ENCODE measurements around the gene SYF2. TPM values are rescaled to one million over a fixed set of nuclear protein-coding genes. Genes with fewer than 3 reads are reported as not detected.

Gene SYF2
- total RNA-seq, 1 experiment from 2014 or later, result 30.2 TPM

GRCh38 chr1:25194572-25195020, 37.7 kb downstream of the SYF2 start:
- Histone ChIP-seq H3K36me3 (ENCODE audit: insufficient read depth, low read length, poor library complexity, severe bottlenecking) (no peaks in the 10 kb centered on the region), H3K4me1 (ENCODE audit: insufficient read depth, low read length, poor library complexity, severe bottlenecking) (peaks cover 11% of the 10 kb centered on the region), H3K27ac (ENCODE audit: low read depth, low read length, poor library complexity, severe bottlenecking) (no peak overlapping the region), H3K9me3 (ENCODE audit: low read depth, low read length, poor library complexity, severe bottlenecking) (no peaks in the 10 kb centered on the region), H3K27me3 (replicated peaks; ENCODE audit: insufficient read depth, low read depth, low read length, poor library complexity) (no peaks in the 10 kb centered on the region), H3K4me3 (ENCODE audit: low read depth, low read length, poor library complexity, severe bottlenecking) (no peak overlapping the region)
- no TSS peak for BruUV-seq (replicated peaks)
- CTCF ChIA-PET, result no interaction called here
- POLR2A ChIA-PET (ENCODE audit: low non-redundant PET), result interaction anchor here (0.6 kb wide), 1 partner anchor 232 kb away, joined by 3 read pairs; no protein-coding TSS in a partner anchor
- DNase-seq (ENCODE audit: low spot score), result no peak
- intact Hi-C loops (cut with micrococcal nuclease; ENCODE audit: unreplicated experiment), result no loop called here
- no peak for TF ChIP-seq CTCF (conservative IDR thresholded peaks at IDR 0.05; ENCODE audit: low read depth, low read length)
- no peak for TF ChIP-seq EZH2 (IDR thresholded peaks at IDR 0.05; ENCODE audit: borderline replicate concordance, low read depth, low read length, poor library complexity, severe bottlenecking)

- CTCF ChIA-PET, result no interaction called here
- POLR2A ChIA-PET (ENCODE audit: low non-redundant PET), result interaction anchor here (0.6 kb wide), 1 partner anchor 233 kb away, joined by 3 read pairs; no protein-coding TSS in a partner anchor
Observed at GRCh38 chr1:25194054-25194453, 38.2 kb downstream of the SYF2 start.

GRCh38 chr1:25193229-25193628, 39.1 kb downstream of the SYF2 start:
- CTCF ChIA-PET, result no interaction called here
- BruUV-seq (replicated peaks), result no TSS peak
- intact Hi-C loops (cut with micrococcal nuclease; ENCODE audit: unreplicated experiment), result no loop called here
- no peak overlapping the region for H3K4me3 ChIP-seq (ENCODE audit: low read depth, low read length, poor library complexity, severe bottlenecking)
- H3K9me3 ChIP-seq (ENCODE audit: low read depth, low read length, poor library complexity, severe bottlenecking), result no peaks in the 10 kb centered on the region
- H3K27ac ChIP-seq (ENCODE audit: low read depth, low read length, poor library complexity, severe bottlenecking), result no peak overlapping the region
- POLR2A ChIA-PET (ENCODE audit: low non-redundant PET), result no interaction called here
- TF ChIP-seq EZH2 (IDR thresholded peaks at IDR 0.05; ENCODE audit: borderline replicate concordance, low read depth, low read length, poor library complexity, severe bottlenecking), result no peak
- no peak for TF ChIP-seq CTCF (conservative IDR thresholded peaks at IDR 0.05; ENCODE audit: low read depth, low read length)
- H3K4me1 ChIP-seq (ENCODE audit: insufficient read depth, low read length, poor library complexity, severe bottlenecking), result peaks cover 6% of the 10 kb centered on the region
- H3K27me3 ChIP-seq (replicated peaks; ENCODE audit: insufficient read depth, low read depth, low read length, poor library complexity), result no peaks in the 10 kb centered on the region
- no peaks in the 10 kb centered on the region for H3K36me3 ChIP-seq (ENCODE audit: insufficient read depth, low read length, poor library complexity, severe bottlenecking)
- no peak for DNase-seq (ENCODE audit: low spot score)

More at GRCh38 chr1:25194054-25194453, 38.2 kb downstream of the SYF2 start:
- no peak overlapping the region for H3K4me3 ChIP-seq (ENCODE audit: low read depth, low read length, poor library complexity, severe bottlenecking)
- H3K27ac ChIP-seq (ENCODE audit: low read depth, low read length, poor library complexity, severe bottlenecking), result no peak overlapping the region
- BruUV-seq (replicated peaks), result no TSS peak
- H3K9me3 ChIP-seq (ENCODE audit: low read depth, low read length, poor library complexity, severe bottlenecking), result no peaks in the 10 kb centered on the region
- TF ChIP-seq CTCF (conservative IDR thresholded peaks at IDR 0.05; ENCODE audit: low read depth, low read length) (no peak), EZH2 (IDR thresholded peaks at IDR 0.05; ENCODE audit: borderline replicate concordance, low read depth, low read length, poor library complexity, severe bottlenecking) (no peak)
- intact Hi-C loops (cut with micrococcal nuclease; ENCODE audit: unreplicated experiment), result no loop called here
- no peaks in the 10 kb centered on the region for H3K36me3 ChIP-seq (ENCODE audit: insufficient read depth, low read length, poor library complexity, severe bottlenecking)
- H3K27me3 ChIP-seq (replicated peaks; ENCODE audit: insufficient read depth, low read depth, low read length, poor library complexity), result no peaks in the 10 kb centered on the region
- H3K4me1 ChIP-seq (ENCODE audit: insufficient read depth, low read length, poor library complexity, severe bottlenecking), result peaks cover 11% of the 10 kb centered on the region
- DNase-seq (ENCODE audit: low spot score), result no peak

Measured in A673 (cell line).